K562 (cell line): ENCODE results near the gene ACTN2. TPM values are rescaled to one million over a fixed set of nuclear protein-coding genes. Genes with fewer than 3 reads are reported as not detected.
A peak's percentile ranks its signal among the peaks of the same experiment; 100 is the strongest.

Experiments used
- CHAMP1 ChIP-seq: fragments of 450-650 bp; IDR thresholded peaks from 2 replicates; pipeline ENCODE4 v1.6.1; 2016; ENCODE audit warnings: mild to moderate bottlenecking
- ELF2 ChIP-seq: fragments of 250-450 bp; sonication (Bioruptor Pico); IDR thresholded peaks from 2 replicates; pipeline ENCODE4 v1.5.0; 2021; ENCODE audit warnings: mild to moderate bottlenecking
- JUND ChIP-seq, 2 experiments: IDR thresholded peaks; 2 replicates in 1 of 2; 3 replicates in 1 of 2; pipeline ENCODE4 v1.6.1; 2011; ENCODE audit warnings: borderline replicate concordance in 2 of 2, low read depth in 2 of 2, low read length in 2 of 2, improper control_type of control experiment in 1 of 2, missing biosample characterization in 1 of 2, missing genetic modification characterization in 1 of 2, missing genetic modification reagents in 1 of 2
- MAFF ChIP-seq: IDR thresholded peaks from 2 replicates; pipeline ENCODE4 v1.6.1; 2012; ENCODE audit warnings: low read length, improper control_type of control experiment
- MBD1 ChIP-seq: fragments of 250-450 bp; sonication (Bioruptor Pico); IDR thresholded peaks from 2 replicates; pipeline ENCODE4 v1.8.0; 2022; ENCODE audit warnings: inconsistent platforms
- PCBP2 ChIP-seq: fragments of 200-400 bp; formaldehyde crosslinking; IDR thresholded peaks from 2 replicates; pipeline ENCODE4 v1.6.1; 2018; ENCODE audit warnings: low read length, low read depth, mild to moderate bottlenecking, moderate library complexity; ENCODE audit not compliant: poor library complexity, severe bottlenecking
- SOX6 ChIP-seq: fragments of 450-650 bp; IDR thresholded peaks from 2 replicates; pipeline ENCODE4 v1.6.1; 2014; ENCODE audit warnings: mild to moderate bottlenecking
- ZNF444 ChIP-seq: fragments of 250-450 bp; sonication (Bioruptor Pico); IDR thresholded peaks from 2 replicates; pipeline ENCODE4 v1.4.0; 2020; ENCODE audit warnings: mild to moderate bottlenecking, moderate library complexity
- polyA plus RNA-seq, 8 experiments: library from polyadenylated mRNA; depleted of rRNA in 4 of 8; stranded (reverse) in 5 of 8; unstranded in 3 of 8; fragments of >200 nt; fragmentation: Nextera tagmentation in 2 of 8; fragmentation: Illumina TruSeq in 1 of 8; extraction: Ambion mirVana in 2 of 8; extraction: Trizol in 1 of 8; gene quantifications; 2 replicates each; pipeline versions ENCODE4 v1.2.1 to v1.2.3, GENCODE V29; 2011 to 2014; ENCODE audit warnings: inconsistent platforms in 1 of 8, missing spikeins in 1 of 8
- total RNA-seq, 7 experiments: library from RNA; depleted of rRNA in 6 of 7; stranded (reverse); fragments of >200 nt in 6 of 7; fragmentation: Illumina TruSeq in 2 of 7; extraction: Trizol in 2 of 7; gene quantifications; 2 replicates each; pipeline versions ENCODE4 v1.2.1 to v1.2.3, GENCODE V29; 2011 to 2021; ENCODE audit warnings: low replicate concordance in 1 of 7
- TF ChIP-seq, protein P1 (sequence below), 2 experiments: fragments of 450-650 bp; conservative IDR thresholded peaks; 2 replicates each; pipeline ENCODE4 v1.6.1; 2017; ENCODE audit warnings: mild to moderate bottlenecking in 2 of 2, moderate library complexity in 2 of 2
- TF ChIP-seq, protein P2 (sequence below), 2 experiments: fragments of 200-800 bp in 1 of 2; sonication (Bioruptor generic) in 1 of 2; sonication (generic) in 1 of 2; formaldehyde crosslinking in 1 of 2; IDR thresholded peaks in 1 of 2; conservative IDR thresholded peaks in 1 of 2; 2 replicates each; pipeline versions ENCODE4 v1.5.0 to v1.6.1; 2016 to 2020; ENCODE audit warnings: missing compliant biosample characterization in 1 of 2, missing genetic modification characterization in 1 of 2, missing genetic modification reagents in 1 of 2
- TF ChIP-seq, protein P3 (sequence below): sonication (generic); formaldehyde crosslinking; IDR thresholded peaks from 2 replicates; pipeline ENCODE4 v1.8.1; 2023; ENCODE audit warnings: mild to moderate bottlenecking, missing genetic modification reagents

The ACTN2 gene
- total and polyA plus RNA-seq, 9 of the 15 experiments (the other 6 are each of a cell fraction or from before 2014, with no cell fraction given), result 0.18 to 0.94 (median 0.42) TPM

- no peak for TF ChIP-seq CHAMP1
- TF ChIP-seq JUND (IDR thresholded peaks at IDR 0.05; ENCODE audit: borderline replicate concordance, low read depth, low read length), result peak; percentile 54; the same call in 1 of the 2 replicates
- TF ChIP-seq JUND (tag; IDR thresholded peaks at IDR 0.05; ENCODE audit: borderline replicate concordance, low read depth, low read length), result 0 out of 3 replicates have a peak, but pooled peaks have one; percentile 11
- no peak; the same call in 1 of the 2 replicates for TF ChIP-seq ELF2 (CRISPR knock-in tag)
- TF ChIP-seq MAFF, result peak; percentile 4; the same call in 1 of the 2 replicates
- TF ChIP-seq, protein P1, sequence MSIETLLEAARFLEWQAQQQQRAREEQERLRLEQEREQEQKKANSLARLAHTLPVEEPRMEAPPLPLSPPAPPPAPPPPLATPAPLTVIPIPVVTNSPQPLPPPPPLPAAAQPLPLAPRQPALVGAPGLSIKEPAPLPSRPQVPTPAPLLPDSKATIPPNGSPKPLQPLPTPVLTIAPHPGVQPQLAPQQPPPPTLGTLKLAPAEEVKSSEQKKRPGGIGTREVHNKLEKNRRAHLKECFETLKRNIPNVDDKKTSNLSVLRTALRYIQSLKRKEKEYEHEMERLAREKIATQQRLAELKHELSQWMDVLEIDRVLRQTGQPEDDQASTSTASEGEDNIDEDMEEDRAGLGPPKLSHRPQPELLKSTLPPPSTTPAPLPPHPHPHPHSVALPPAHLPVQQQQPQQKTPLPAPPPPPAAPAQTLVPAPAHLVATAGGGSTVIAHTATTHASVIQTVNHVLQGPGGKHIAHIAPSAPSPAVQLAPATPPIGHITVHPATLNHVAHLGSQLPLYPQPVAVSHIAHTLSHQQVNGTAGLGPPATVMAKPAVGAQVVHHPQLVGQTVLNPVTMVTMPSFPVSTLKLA (conservative IDR thresholded peaks at IDR 0.05), result peak; percentile 98 to 99
- TF ChIP-seq PCBP2, result no peak
- no peak for TF ChIP-seq MBD1
- TF ChIP-seq SOX6, result peak; percentile 10; the same call in 1 of the 2 replicates
- TF ChIP-seq, protein P2, sequence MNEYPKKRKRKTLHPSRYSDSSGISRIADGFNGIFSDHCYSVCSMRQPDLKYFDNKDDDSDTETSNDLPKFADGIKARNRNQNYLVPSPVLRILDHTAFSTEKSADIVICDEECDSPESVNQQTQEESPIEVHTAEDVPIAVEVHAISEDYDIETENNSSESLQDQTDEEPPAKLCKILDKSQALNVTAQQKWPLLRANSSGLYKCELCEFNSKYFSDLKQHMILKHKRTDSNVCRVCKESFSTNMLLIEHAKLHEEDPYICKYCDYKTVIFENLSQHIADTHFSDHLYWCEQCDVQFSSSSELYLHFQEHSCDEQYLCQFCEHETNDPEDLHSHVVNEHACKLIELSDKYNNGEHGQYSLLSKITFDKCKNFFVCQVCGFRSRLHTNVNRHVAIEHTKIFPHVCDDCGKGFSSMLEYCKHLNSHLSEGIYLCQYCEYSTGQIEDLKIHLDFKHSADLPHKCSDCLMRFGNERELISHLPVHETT (CRISPR knock-in tag; conservative IDR thresholded peaks at IDR 0.05 in 1 of 2, IDR thresholded peaks at IDR 0.05 in 1 of 2), result peak in 1 of 2 experiments; percentile 66; a peak in 2 of 4 replicates
- TF ChIP-seq, protein P3, sequence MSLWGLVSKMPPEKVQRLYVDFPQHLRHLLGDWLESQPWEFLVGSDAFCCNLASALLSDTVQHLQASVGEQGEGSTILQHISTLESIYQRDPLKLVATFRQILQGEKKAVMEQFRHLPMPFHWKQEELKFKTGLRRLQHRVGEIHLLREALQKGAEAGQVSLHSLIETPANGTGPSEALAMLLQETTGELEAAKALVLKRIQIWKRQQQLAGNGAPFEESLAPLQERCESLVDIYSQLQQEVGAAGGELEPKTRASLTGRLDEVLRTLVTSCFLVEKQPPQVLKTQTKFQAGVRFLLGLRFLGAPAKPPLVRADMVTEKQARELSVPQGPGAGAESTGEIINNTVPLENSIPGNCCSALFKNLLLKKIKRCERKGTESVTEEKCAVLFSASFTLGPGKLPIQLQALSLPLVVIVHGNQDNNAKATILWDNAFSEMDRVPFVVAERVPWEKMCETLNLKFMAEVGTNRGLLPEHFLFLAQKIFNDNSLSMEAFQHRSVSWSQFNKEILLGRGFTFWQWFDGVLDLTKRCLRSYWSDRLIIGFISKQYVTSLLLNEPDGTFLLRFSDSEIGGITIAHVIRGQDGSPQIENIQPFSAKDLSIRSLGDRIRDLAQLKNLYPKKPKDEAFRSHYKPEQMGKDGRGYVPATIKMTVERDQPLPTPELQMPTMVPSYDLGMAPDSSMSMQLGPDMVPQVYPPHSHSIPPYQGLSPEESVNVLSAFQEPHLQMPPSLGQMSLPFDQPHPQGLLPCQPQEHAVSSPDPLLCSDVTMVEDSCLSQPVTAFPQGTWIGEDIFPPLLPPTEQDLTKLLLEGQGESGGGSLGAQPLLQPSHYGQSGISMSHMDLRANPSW (CRISPR knock-in tag), result 0 out of 2 replicates have a peak, but pooled peaks have one; percentile 77
- no peak for TF ChIP-seq ZNF444
Observed at GRCh38 chr1:236795035-236795756, 108.9 kb downstream of the ACTN2 start, which contains the start of gene MTR (continued).
